Measurements from ENCODE around the gene ZNF568. TPM values are rescaled to one million over a fixed set of nuclear protein-coding genes. Genes with fewer than 3 reads are reported as not detected.
A peak's percentile ranks its signal among the peaks of the same experiment; 100 is the strongest.

Gene ZNF568
- total and polyA plus RNA-seq, 7 experiments from 2014 or later = 8.2 to 18.0 (median 9.5) TPM

DNA sequence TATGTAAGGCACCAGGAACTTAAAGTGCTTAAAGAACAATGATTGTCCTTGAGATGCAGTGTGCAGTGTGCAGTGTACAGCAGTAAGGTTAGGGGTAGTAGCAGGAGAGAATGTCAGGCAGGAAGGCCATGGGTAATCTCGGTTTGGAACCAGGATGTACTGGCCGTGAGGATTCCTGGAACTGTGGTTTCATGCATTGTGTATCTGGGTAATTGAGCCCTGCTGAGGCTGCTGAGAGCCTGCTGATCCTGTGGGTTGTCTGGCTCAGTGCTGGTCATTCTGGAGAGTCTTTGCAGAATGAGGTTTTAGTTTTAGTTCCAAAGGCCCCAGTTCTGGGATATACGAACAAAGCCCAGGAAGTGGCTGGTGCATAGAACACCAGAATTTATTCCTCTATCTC, 71.0 kb downstream of the ZNF568 start:
- H3K9me3 Mint-ChIP-seq = peaks cover 4 to 91% (median 66%) of the 10 kb centered on the region in 11 donors
- DNase-seq (no peak), ATAC-seq (no peak)
- peaks cover 0 to 10% (median 0%) of the 10 kb centered on the region in 7 donors for H3K4me1 Mint-ChIP-seq
- no peak overlapping the region for H3K4me3 Mint-ChIP-seq
- H3K4me1 ChIP-seq (ENCODE audit: control insufficient read depth in 2 of 2, insufficient read depth in 2 of 2, low read length in 2 of 2) = no peaks in the 10 kb centered on the region
- peaks cover 28 to 89% (median 86%) of the 10 kb centered on the region in 5 donors for H3K36me3 Mint-ChIP-seq
- CTCF ChIA-PET = no interaction called here
- POLR2A ChIA-PET = no interaction called here
- peaks cover 0 to 51% (median 3%) of the 10 kb centered on the region in 3 experiments for H3K36me3 ChIP-seq (ENCODE audit: control insufficient read depth in 2 of 3, insufficient read depth in 3 of 3, low read length in 3 of 3)
- no peak overlapping the region for H3K4me3 ChIP-seq (ENCODE audit: low read length)
- no peak overlapping the region for H3K27ac Mint-ChIP-seq
- H3K27me3 Mint-ChIP-seq = no peaks in the 10 kb centered on the region
- H3K9me3 ChIP-seq (ENCODE audit: control insufficient read depth in 2 of 3, low read length in 3 of 3) = peaks cover 0 to 62% (median 2%) of the 10 kb centered on the region in 3 experiments
- intact Hi-C loops (cut with micrococcal nuclease) = no loop called here
- H3K27ac ChIP-seq (ENCODE audit: low read depth, low read length) = no peak overlapping the region
- no peaks in the 10 kb centered on the region for H3K27me3 ChIP-seq (ENCODE audit: control insufficient read depth in 2 of 2, insufficient read depth in 2 of 2, low read length in 2 of 2)

DNA sequence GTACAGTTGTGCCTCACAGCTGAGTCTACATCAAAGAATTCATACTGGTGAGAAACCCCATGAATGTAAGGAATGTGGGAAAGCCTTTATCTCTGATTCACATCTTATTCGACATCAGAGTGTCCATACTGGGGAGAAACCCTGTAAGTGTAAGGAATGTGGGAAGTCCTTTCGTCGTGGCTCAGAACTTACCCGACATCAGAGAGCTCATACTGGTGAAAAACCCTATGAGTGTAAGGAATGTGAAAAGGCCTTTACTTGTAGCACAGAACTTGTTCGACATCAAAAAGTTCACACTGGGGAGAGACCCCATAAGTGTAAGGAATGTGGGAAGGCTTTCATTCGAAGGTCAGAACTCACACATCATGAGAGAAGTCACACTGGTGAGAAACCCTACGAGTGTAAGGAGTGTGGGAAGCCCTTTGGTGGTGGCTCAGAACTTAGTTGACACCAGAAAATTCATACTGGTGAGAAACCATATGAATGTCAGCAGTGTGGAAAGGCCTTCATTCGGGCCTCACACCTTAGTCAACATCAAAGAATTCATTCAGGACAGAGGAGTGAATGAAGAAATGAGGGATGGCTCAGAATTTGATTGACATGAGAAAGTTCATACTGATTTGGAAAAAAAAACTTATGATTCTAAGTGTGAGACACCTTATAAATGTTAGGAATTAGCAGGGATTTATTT, 81.2 kb downstream of the ZNF568 start:
- Mint-ChIP-seq H3K27me3 (no peaks in the 10 kb centered on the region), H3K27ac (no peak overlapping the region), H3K4me3 (no peak overlapping the region), H3K36me3 (peaks cover 43 to 66% (median 56%) of the 10 kb centered on the region in 5 donors), H3K4me1 (no peaks in the 10 kb centered on the region), H3K9me3 (peaks cover 12 to 92% (median 59%) of the 10 kb centered on the region in 11 donors)
- Histone ChIP-seq H3K4me1 (ENCODE audit: control insufficient read depth in 2 of 2, insufficient read depth in 2 of 2, low read length in 2 of 2) (no peaks in the 10 kb centered on the region), H3K9me3 (ENCODE audit: control insufficient read depth in 2 of 3, low read length in 3 of 3) (peaks cover 0 to 71% (median 15%) of the 10 kb centered on the region in 3 experiments), H3K27me3 (ENCODE audit: control insufficient read depth in 2 of 2, insufficient read depth in 2 of 2, low read length in 2 of 2) (no peaks in the 10 kb centered on the region), H3K4me3 (ENCODE audit: low read length) (no peak overlapping the region), H3K36me3 (ENCODE audit: control insufficient read depth in 2 of 3, insufficient read depth in 3 of 3, low read length in 3 of 3) (peaks cover 13 to 50% (median 16%) of the 10 kb centered on the region in 3 experiments), H3K27ac (ENCODE audit: low read depth, low read length) (no peak overlapping the region)
- intact Hi-C loops (cut with micrococcal nuclease) = no loop called here
- DNase-seq (no peak), ATAC-seq (no peak)
- ChIA-PET POLR2A (no interaction called here), CTCF (interaction anchor here (0.7 kb wide), 1 partner anchor 307 kb away, joined by 3 read pairs; no protein-coding TSS in a partner anchor)

DNA sequence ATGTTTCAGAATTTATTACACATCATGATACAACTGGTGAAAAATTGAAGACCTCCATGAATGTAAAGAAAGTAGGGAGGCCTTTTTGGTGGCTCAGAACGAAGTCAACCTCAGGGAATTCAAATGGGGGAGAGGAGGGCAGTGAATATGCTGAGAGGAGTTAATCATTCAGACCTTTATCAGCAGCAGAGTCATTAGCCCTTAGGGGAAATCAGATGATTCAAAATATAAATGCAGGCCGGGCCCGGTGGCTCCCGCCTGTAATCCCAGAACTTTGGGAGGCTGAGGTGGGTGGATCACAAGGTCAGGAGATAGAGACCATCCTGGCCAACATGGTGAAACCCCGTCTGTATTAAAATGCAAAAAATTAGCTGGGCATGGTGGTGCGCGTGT, 81.7 kb downstream of the ZNF568 start:
- DNase-seq (no peak), ATAC-seq (no peak)
- Mint-ChIP-seq H3K36me3 (peaks cover 39 to 60% (median 51%) of the 10 kb centered on the region in 5 donors), H3K4me1 (no peaks in the 10 kb centered on the region), H3K4me3 (no peak overlapping the region), H3K9me3 (peaks cover 12 to 92% (median 60%) of the 10 kb centered on the region in 11 donors), H3K27ac (no peak overlapping the region), H3K27me3 (no peaks in the 10 kb centered on the region)
- H3K4me1 ChIP-seq (ENCODE audit: control insufficient read depth in 2 of 2, insufficient read depth in 2 of 2, low read length in 2 of 2) = no peaks in the 10 kb centered on the region
- no peak overlapping the region for H3K4me3 ChIP-seq (ENCODE audit: low read length)
- intact Hi-C loops (cut with micrococcal nuclease) = no loop called here
- H3K27ac ChIP-seq (ENCODE audit: low read depth, low read length) = no peak overlapping the region
- peaks cover 0 to 71% (median 15%) of the 10 kb centered on the region in 3 experiments for H3K9me3 ChIP-seq (ENCODE audit: control insufficient read depth in 2 of 3, low read length in 3 of 3)
- CTCF ChIA-PET = interaction anchor here (0.7 kb wide), 1 partner anchor 306 kb away, joined by 3 read pairs; no protein-coding TSS in a partner anchor
- POLR2A ChIA-PET = no interaction called here
- no peaks in the 10 kb centered on the region for H3K27me3 ChIP-seq (ENCODE audit: control insufficient read depth in 2 of 2, insufficient read depth in 2 of 2, low read length in 2 of 2)
- H3K36me3 ChIP-seq (ENCODE audit: control insufficient read depth in 2 of 3, insufficient read depth in 3 of 3, low read length in 3 of 3) = peaks cover 10 to 45% (median 16%) of the 10 kb centered on the region in 3 experiments

- ChIA-PET POLR2A (no interaction called here), CTCF (interaction anchor here (0.6 kb wide), 1 partner anchor 477 kb away, joined by 4 read pairs; no protein-coding TSS in a partner anchor)
- peaks cover 5 to 86% (median 54%) of the 10 kb centered on the region in 11 donors for H3K9me3 Mint-ChIP-seq
- DNase-seq (no peak), ATAC-seq (no peak)
- H3K4me1 Mint-ChIP-seq = no peaks in the 10 kb centered on the region
- no peaks in the 10 kb centered on the region for H3K27me3 Mint-ChIP-seq
- intact Hi-C loops (cut with micrococcal nuclease) = no loop called here
- Histone ChIP-seq H3K9me3 (ENCODE audit: control insufficient read depth in 2 of 3, low read length in 3 of 3) (peaks cover 0 to 59% (median 15%) of the 10 kb centered on the region in 3 experiments), H3K27ac (ENCODE audit: low read depth, low read length) (no peak overlapping the region), H3K27me3 (ENCODE audit: control insufficient read depth in 2 of 2, insufficient read depth in 2 of 2, low read length in 2 of 2) (no peaks in the 10 kb centered on the region), H3K4me1 (ENCODE audit: control insufficient read depth in 2 of 2, insufficient read depth in 2 of 2, low read length in 2 of 2) (no peaks in the 10 kb centered on the region), H3K36me3 (ENCODE audit: control insufficient read depth in 2 of 3, insufficient read depth in 3 of 3, low read length in 3 of 3) (peaks cover 10 to 31% (median 16%) of the 10 kb centered on the region in 3 experiments), H3K4me3 (ENCODE audit: low read length) (no peak overlapping the region)
- no peak overlapping the region for H3K27ac Mint-ChIP-seq
- H3K36me3 Mint-ChIP-seq = peaks cover 27 to 46% (median 36%) of the 10 kb centered on the region in 5 donors
- no peak overlapping the region for H3K4me3 Mint-ChIP-seq
Observed at GRCh38 chr19:36999313-36999712, 83.2 kb downstream of the ZNF568 start.

- ATAC-seq (peak; percentile 32), DNase-seq (peak in 7 of 9 donors; percentile 1 to 53 (median 25))
- Histone ChIP-seq H3K9me3 (ENCODE audit: control insufficient read depth in 2 of 3, low read length in 3 of 3) (peaks cover 0 to 59% (median 0%) of the 10 kb centered on the region in 3 experiments), H3K27me3 (ENCODE audit: control insufficient read depth in 2 of 2, insufficient read depth in 2 of 2, low read length in 2 of 2) (no peaks in the 10 kb centered on the region), H3K4me3 (ENCODE audit: low read length) (peak overlapping the region; percentile 33), H3K27ac (ENCODE audit: low read depth, low read length) (no peak overlapping the region), H3K36me3 (ENCODE audit: control insufficient read depth in 2 of 3, insufficient read depth in 3 of 3, low read length in 3 of 3) (no peaks in the 10 kb centered on the region), H3K4me1 (ENCODE audit: control insufficient read depth in 2 of 2, insufficient read depth in 2 of 2, low read length in 2 of 2) (no peaks in the 10 kb centered on the region)
- H3K4me3 Mint-ChIP-seq = peak overlapping the region in 8 of 10 donors; percentile 21 to 86 (median 66)
- no peaks in the 10 kb centered on the region for H3K27me3 Mint-ChIP-seq
- peak overlapping the region in 1 of 9 donors; percentile 79 for H3K27ac Mint-ChIP-seq
- H3K9me3 Mint-ChIP-seq = peaks cover 7 to 88% (median 35%) of the 10 kb centered on the region in 11 donors
- CTCF ChIA-PET = no interaction called here
- intact Hi-C loops (cut with micrococcal nuclease) = no loop called here
- peaks cover 0 to 7% (median 3%) of the 10 kb centered on the region in 7 donors for H3K4me1 Mint-ChIP-seq
- POLR2A ChIA-PET = no interaction called here
- H3K36me3 Mint-ChIP-seq = peaks cover 2 to 17% (median 13%) of the 10 kb centered on the region in 5 donors
Observed at GRCh38 chr19:37007587-37008220, 91.6 kb downstream of the ZNF568 start.

GRCh38 chr19:37009871-37010270, 93.7 kb downstream of the ZNF568 start:
- ATAC-seq (no peak), DNase-seq (no peak)
- H3K27me3 Mint-ChIP-seq = no peaks in the 10 kb centered on the region
- intact Hi-C loops (cut with micrococcal nuclease) = no loop called here
- H3K27ac Mint-ChIP-seq = no peak overlapping the region
- peaks cover 0 to 7% (median 3%) of the 10 kb centered on the region in 7 donors for H3K4me1 Mint-ChIP-seq
- Histone ChIP-seq H3K27ac (ENCODE audit: low read depth, low read length) (no peak overlapping the region), H3K4me1 (ENCODE audit: control insufficient read depth in 2 of 2, insufficient read depth in 2 of 2, low read length in 2 of 2) (no peaks in the 10 kb centered on the region), H3K4me3 (ENCODE audit: low read length) (no peak overlapping the region), H3K36me3 (ENCODE audit: control insufficient read depth in 2 of 3, insufficient read depth in 3 of 3, low read length in 3 of 3) (no peaks in the 10 kb centered on the region), H3K9me3 (ENCODE audit: control insufficient read depth in 2 of 3, low read length in 3 of 3) (peaks cover 0 to 79% (median 5%) of the 10 kb centered on the region in 3 experiments), H3K27me3 (ENCODE audit: control insufficient read depth in 2 of 2, insufficient read depth in 2 of 2, low read length in 2 of 2) (no peaks in the 10 kb centered on the region)
- peaks cover 8 to 95% (median 40%) of the 10 kb centered on the region in 11 donors for H3K9me3 Mint-ChIP-seq
- no peak overlapping the region for H3K4me3 Mint-ChIP-seq
- peaks cover 4 to 23% (median 15%) of the 10 kb centered on the region in 5 donors for H3K36me3 Mint-ChIP-seq
- POLR2A ChIA-PET = no interaction called here
- CTCF ChIA-PET = no interaction called here
